HG03066 (cell line): Measurements from ENCODE around the gene MAGEB1.

Experiments used
- ATAC-seq: cut with Tn5 transposase; IDR thresholded peaks from one replicate; pipeline ENCODE4 v1.9.1; 2021; ENCODE audit warnings: low read depth; ENCODE audit not compliant: unreplicated experiment

MAGEB1 gene

GRCh38 chrX:30283456-30284200 is 36.7 kb downstream of the MAGEB1 start:
- ATAC-seq = no peak

GRCh38 chrX:30296408-30297254 is 49.7 kb downstream of the MAGEB1 start:
- no peak for ATAC-seq

GRCh38 chrX:30301208-30301607 is 54.3 kb downstream of the MAGEB1 start:
- ATAC-seq = no peak
